A673 (cell line): ENCODE results near the gene SYT17. TPM values are rescaled to one million over a fixed set of nuclear protein-coding genes. Genes with fewer than 3 reads are reported as not detected.

Source experiments
- BruUV-seq: library from RNA; stranded (reverse); fragments of 400-500 nt; replicated peaks from 2 replicates; lab custom pipeline; 2021; lab: Mats Ljungman, UMichigan
- CTCF ChIA-PET: fragments of 300-600 bp; sonication (Branson Sonifier 250); formaldehyde crosslinking; loops from one replicate; lab custom pipeline; 2022; ENCODE audit warnings: antibody characterized with exemption; lab: Charles Lee
- POLR2A ChIA-PET: fragments of 300-600 bp; sonication (Branson Sonifier 250); formaldehyde crosslinking; loops from one replicate; lab custom pipeline; 2022; ENCODE audit warnings: antibody characterized with exemption; ENCODE audit not compliant: low non-redundant PET; lab: Charles Lee
- DNase-seq: peaks from one replicate; pipeline ENCODE4 v3.0.0-alpha.2; 2015; ENCODE audit warnings: low spot score
- H3K27ac ChIP-seq: fragments of 200-600 bp; sonication (generic); 2 replicates; pipeline ENCODE4 v1.5.1; 2016; ENCODE audit warnings: mixed run types, low read depth, mild to moderate bottlenecking, mixed read lengths, antibody characterized with exemption, low read length; ENCODE audit not compliant: poor library complexity, severe bottlenecking
- H3K27me3 ChIP-seq: fragments of 200-600 bp; sonication (generic); replicated peaks from 2 replicates; pipeline ENCODE4 v1.6.1; 2017; ENCODE audit warnings: mixed run types, low read depth, mild to moderate bottlenecking, mixed read lengths, antibody characterized with exemption, low read length; ENCODE audit not compliant: insufficient read depth, poor library complexity
- H3K36me3 ChIP-seq: fragments of 200-600 bp; sonication (generic); 2 replicates; pipeline ENCODE4 v1.6.1; 2016; ENCODE audit warnings: mixed run types, mild to moderate bottlenecking, mixed read lengths, antibody characterized with exemption, low read length; ENCODE audit not compliant: insufficient read depth, poor library complexity, severe bottlenecking
- H3K4me1 ChIP-seq: fragments of 200-600 bp; sonication (generic); 2 replicates; pipeline ENCODE4 v1.6.1; 2017; ENCODE audit warnings: mixed run types, mild to moderate bottlenecking, mixed read lengths, antibody characterized with exemption, low read length; ENCODE audit not compliant: insufficient read depth, poor library complexity, severe bottlenecking
- H3K4me3 ChIP-seq: fragments of 200-600 bp; sonication (generic); 2 replicates; pipeline ENCODE4 v1.5.1; 2016; ENCODE audit warnings: low read depth, mixed run types, mild to moderate bottlenecking, mixed read lengths, low read length; ENCODE audit not compliant: poor library complexity, severe bottlenecking
- H3K9me3 ChIP-seq: fragments of 200-600 bp; sonication (generic); 2 replicates; pipeline ENCODE4 v1.6.1; 2016; ENCODE audit warnings: mixed run types, low read depth, mild to moderate bottlenecking, mixed read lengths, antibody characterized with exemption, low read length; ENCODE audit not compliant: poor library complexity, severe bottlenecking
- EZH2 ChIP-seq: fragments of 200-600 bp; sonication (generic); IDR thresholded peaks from 2 replicates; pipeline ENCODE4 v1.6.1; 2017; ENCODE audit warnings: borderline replicate concordance, low read depth, mild to moderate bottlenecking, mixed read lengths, antibody characterized with exemption, low read length; ENCODE audit not compliant: poor library complexity, severe bottlenecking
- intact Hi-C: fragments of 100-400 bp; cut with micrococcal nuclease; formaldehyde crosslinking; loops from one replicate; pipeline ENCODE4 v1.10.0; 2022; ENCODE audit not compliant: unreplicated experiment
- total RNA-seq: library from RNA; stranded (reverse); gene quantifications from 2 replicates; pipeline ENCODE4 v1.2.3, GENCODE V29; 2021
- TF ChIP-seq, protein P1 (sequence below): fragments of 300-800, 200-600 bp; sonication (generic); conservative IDR thresholded peaks from 2 replicates; pipeline ENCODE4 v1.5.1; 2017; ENCODE audit warnings: low read depth, mild to moderate bottlenecking, antibody characterized with exemption, low read length, moderate library complexity, mixed read lengths

The SYT17 gene
- total RNA-seq, 1 experiment from 2014 or later = 0.24 TPM

DNA sequence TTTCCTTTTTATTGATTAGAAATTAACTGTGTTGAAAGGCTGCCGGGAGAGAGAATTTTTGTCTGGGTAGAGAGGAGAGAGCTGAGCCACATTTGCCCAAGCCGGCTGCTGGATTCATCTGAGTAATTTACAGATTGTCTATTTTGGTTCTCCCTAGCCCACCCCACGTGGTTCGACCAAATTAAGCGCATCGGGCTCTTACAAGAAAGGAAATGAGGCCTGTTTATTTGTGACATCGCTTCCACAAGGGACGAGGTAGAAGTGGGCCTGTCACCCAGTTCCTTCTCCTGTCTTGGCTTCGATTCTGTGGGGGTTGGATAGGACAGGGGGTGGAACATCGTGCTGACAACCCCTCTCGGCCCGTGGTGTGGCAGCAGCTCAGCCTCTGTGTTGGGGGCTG, 42.9 kb downstream of the SYT17 start:
- H3K27me3 ChIP-seq = no peaks in the 10 kb centered on the region
- CTCF ChIA-PET = interaction anchor here (0.7 kb wide), 1 partner anchor 33 kb away, joined by 3 read pairs; no protein-coding TSS in a partner anchor
- POLR2A ChIA-PET = no interaction called here
- no peak for DNase-seq
- intact Hi-C loops = no loop called here
- no peaks in the 10 kb centered on the region for H3K9me3 ChIP-seq
- no peak overlapping the region for H3K27ac ChIP-seq
- BruUV-seq = no TSS peak
- no peak overlapping the region for H3K4me3 ChIP-seq
- TF ChIP-seq EZH2 = no peak
- TF ChIP-seq, protein P1, sequence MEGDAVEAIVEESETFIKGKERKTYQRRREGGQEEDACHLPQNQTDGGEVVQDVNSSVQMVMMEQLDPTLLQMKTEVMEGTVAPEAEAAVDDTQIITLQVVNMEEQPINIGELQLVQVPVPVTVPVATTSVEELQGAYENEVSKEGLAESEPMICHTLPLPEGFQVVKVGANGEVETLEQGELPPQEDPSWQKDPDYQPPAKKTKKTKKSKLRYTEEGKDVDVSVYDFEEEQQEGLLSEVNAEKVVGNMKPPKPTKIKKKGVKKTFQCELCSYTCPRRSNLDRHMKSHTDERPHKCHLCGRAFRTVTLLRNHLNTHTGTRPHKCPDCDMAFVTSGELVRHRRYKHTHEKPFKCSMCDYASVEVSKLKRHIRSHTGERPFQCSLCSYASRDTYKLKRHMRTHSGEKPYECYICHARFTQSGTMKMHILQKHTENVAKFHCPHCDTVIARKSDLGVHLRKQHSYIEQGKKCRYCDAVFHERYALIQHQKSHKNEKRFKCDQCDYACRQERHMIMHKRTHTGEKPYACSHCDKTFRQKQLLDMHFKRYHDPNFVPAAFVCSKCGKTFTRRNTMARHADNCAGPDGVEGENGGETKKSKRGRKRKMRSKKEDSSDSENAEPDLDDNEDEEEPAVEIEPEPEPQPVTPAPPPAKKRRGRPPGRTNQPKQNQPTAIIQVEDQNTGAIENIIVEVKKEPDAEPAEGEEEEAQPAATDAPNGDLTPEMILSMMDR = no peak
- no peaks in the 10 kb centered on the region for H3K4me1 ChIP-seq
- H3K36me3 ChIP-seq = no peaks in the 10 kb centered on the region

DNA sequence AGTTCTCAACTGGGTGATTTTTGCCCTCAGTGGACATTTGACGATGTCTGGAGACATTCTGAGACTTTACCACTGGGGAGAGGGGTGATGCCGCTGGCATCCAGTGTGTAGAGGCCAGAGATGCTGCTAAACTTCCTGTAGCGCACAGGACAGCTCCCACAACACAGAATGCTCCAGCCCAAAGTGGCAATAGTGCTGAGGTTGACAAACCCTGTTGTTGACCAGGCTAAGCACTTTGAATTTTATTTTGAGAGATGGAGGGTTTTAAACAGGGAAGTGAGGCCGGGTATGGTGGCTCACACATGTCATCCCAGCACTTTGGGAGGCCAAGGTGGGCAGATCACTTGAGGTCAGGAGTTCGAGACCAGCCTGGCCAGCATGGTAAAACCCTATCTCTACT, 44.0 kb downstream of the SYT17 start:
- Histone ChIP-seq H3K36me3 (no peaks in the 10 kb centered on the region), H3K9me3 (no peaks in the 10 kb centered on the region), H3K4me3 (no peak overlapping the region), H3K4me1 (no peaks in the 10 kb centered on the region), H3K27me3 (no peaks in the 10 kb centered on the region), H3K27ac (no peak overlapping the region)
- DNase-seq = no peak
- ChIA-PET POLR2A (no interaction called here), CTCF (no interaction called here)
- TF ChIP-seq EZH2 = no peak
- TF ChIP-seq, protein P1 = no peak
- intact Hi-C loops = no loop called here
- no TSS peak for BruUV-seq

DNA sequence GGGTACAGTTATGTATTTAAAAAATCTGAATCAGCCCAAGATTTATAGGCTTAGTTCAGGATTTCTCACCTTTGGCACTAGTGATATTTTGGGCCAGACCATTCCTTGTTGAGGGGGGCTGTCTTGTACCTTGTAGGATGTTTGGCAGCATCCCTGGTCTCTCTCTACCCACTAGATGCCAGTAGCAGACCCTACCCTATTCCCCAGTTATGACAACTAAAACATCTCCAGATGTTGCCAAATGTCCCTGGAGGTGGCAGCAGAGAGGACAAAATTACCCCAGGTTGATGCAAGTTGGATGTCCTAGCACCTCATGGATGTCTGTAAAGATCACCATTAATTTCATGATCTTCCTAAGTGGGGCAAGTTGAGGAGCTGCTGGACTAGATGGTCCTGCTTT, 45.8 kb downstream of the SYT17 start:
- Histone ChIP-seq H3K9me3 (no peaks in the 10 kb centered on the region), H3K36me3 (no peaks in the 10 kb centered on the region), H3K27ac (no peak overlapping the region), H3K4me1 (no peaks in the 10 kb centered on the region), H3K4me3 (no peak overlapping the region), H3K27me3 (no peaks in the 10 kb centered on the region)
- no peak for TF ChIP-seq EZH2
- TF ChIP-seq, protein P1 = peak; percentile 36
- intact Hi-C loops = no loop called here
- peak; percentile 7 for DNase-seq
- ChIA-PET CTCF (interaction anchor here (0.6 kb wide), 1 partner anchor 295 kb away, joined by 5 read pairs; no protein-coding TSS in a partner anchor), POLR2A (interaction anchor here (0.8 kb wide), 1 partner anchor 255 kb away, joined by 3 read pairs; no protein-coding TSS in a partner anchor)
- no TSS peak for BruUV-seq
